H9 (cell line): ENCODE results near the gene PLEKHA8. TPM values are rescaled to one million over a fixed set of nuclear protein-coding genes. Genes with fewer than 3 reads are reported as not detected.

Experiments used
- DNase-seq: peaks from one replicate; pipeline ENCODE4 v3.0.0-alpha.2; 2017
- H2AFZ ChIP-seq: one replicate; pipeline ENCODE4 v1.6.1; 2013; ENCODE audit warnings: mild to moderate bottlenecking, low read length, control low read depth, moderate library complexity
- H2AK5ac ChIP-seq: 2 replicates; pipeline ENCODE4 v1.6.1; 2013; ENCODE audit warnings: low read length, control low read depth, mixed read lengths; ENCODE audit not compliant: insufficient read length
- H2BK120ac ChIP-seq: one replicate; pipeline ENCODE4 v1.6.1; 2013; ENCODE audit warnings: low read depth, mild to moderate bottlenecking, low read length, control low read depth, inconsistent platforms; ENCODE audit not compliant: poor library complexity, severe bottlenecking
- H2BK12ac ChIP-seq: 2 replicates; pipeline ENCODE4 v1.6.1; 2013; ENCODE audit warnings: low read length, control low read depth, mixed read lengths, low read depth; ENCODE audit not compliant: insufficient read length
- H2BK15ac ChIP-seq: 2 replicates; pipeline ENCODE4 v1.6.1; 2013; ENCODE audit warnings: low read depth, low read length, control low read depth
- H2BK20ac ChIP-seq: one replicate; pipeline ENCODE4 v1.6.1; 2013; ENCODE audit warnings: low read depth, mild to moderate bottlenecking, low read length, control low read depth, inconsistent platforms; ENCODE audit not compliant: poor library complexity, severe bottlenecking
- H2BK5ac ChIP-seq: 2 replicates; pipeline ENCODE4 v1.6.1; 2013; ENCODE audit warnings: low read length, control low read depth, mixed read lengths; ENCODE audit not compliant: insufficient read length
- H3K14ac ChIP-seq: 2 replicates; pipeline ENCODE4 v1.6.1; 2013; ENCODE audit warnings: low read length, control low read depth; ENCODE audit not compliant: insufficient read depth
- H3K18ac ChIP-seq: 2 replicates; pipeline ENCODE4 v1.6.1; 2013; ENCODE audit warnings: low read depth, mild to moderate bottlenecking, mixed read lengths, low read length, control low read depth; ENCODE audit not compliant: insufficient read length
- H3K23ac ChIP-seq: 2 replicates; pipeline ENCODE4 v1.6.1; 2013; ENCODE audit warnings: low read length, control low read depth, mixed read lengths, low read depth; ENCODE audit not compliant: insufficient read length
- H3K23me2 ChIP-seq: 2 replicates; pipeline ENCODE4 v1.6.1; 2013; ENCODE audit warnings: low read depth, mild to moderate bottlenecking, mixed read lengths, low read length, control low read depth; ENCODE audit not compliant: insufficient read length, poor library complexity, severe bottlenecking
- H3K27ac ChIP-seq: 2 replicates; pipeline ENCODE4 v1.5.1; 2013; ENCODE audit warnings: low read length, control low read depth, mixed read lengths, low read depth; ENCODE audit not compliant: insufficient read length
- H3K27me3 ChIP-seq: 2 replicates; pipeline ENCODE4 v1.6.1; 2013; ENCODE audit warnings: low read length, control low read depth, inconsistent platforms; ENCODE audit not compliant: insufficient read depth
- H3K4ac ChIP-seq: 2 replicates; pipeline ENCODE4 v1.6.1; 2013; ENCODE audit warnings: low read depth, mild to moderate bottlenecking, control low read depth, inconsistent platforms, low read length, moderate library complexity
- H3K4me1 ChIP-seq: 2 replicates; pipeline ENCODE4 v1.6.1; 2013; ENCODE audit warnings: low read length, control low read depth, inconsistent platforms; ENCODE audit not compliant: insufficient read depth
- H3K4me2 ChIP-seq: 2 replicates; pipeline ENCODE4 v1.6.1; 2013; ENCODE audit warnings: low read length, control low read depth, mixed read lengths; ENCODE audit not compliant: insufficient read length, insufficient read depth
- H3K56ac ChIP-seq: 2 replicates; pipeline ENCODE4 v1.6.1; 2013; ENCODE audit warnings: low read depth, mild to moderate bottlenecking, mixed read lengths, low read length, control low read depth; ENCODE audit not compliant: insufficient read length
- H3K79me1 ChIP-seq: 2 replicates; pipeline ENCODE4 v1.6.1; 2013; ENCODE audit warnings: low read depth, mild to moderate bottlenecking, moderate library complexity, low read length, control low read depth, inconsistent platforms; ENCODE audit not compliant: insufficient read depth, poor library complexity, severe bottlenecking
- H3K79me2 ChIP-seq: 2 replicates; pipeline ENCODE4 v1.6.1; 2013; ENCODE audit warnings: low read length, control low read depth, inconsistent platforms; ENCODE audit not compliant: insufficient read depth
- H3K9ac ChIP-seq: 2 replicates; pipeline ENCODE4 v1.6.1; 2013; ENCODE audit warnings: low read length, control low read depth, mixed read lengths; ENCODE audit not compliant: insufficient read length; ENCODE audit errors: extremely low read depth
- H3K9me3 ChIP-seq: one replicate; pipeline ENCODE4 v1.6.1; 2013; ENCODE audit warnings: low read depth, low read length, inconsistent platforms; ENCODE audit not compliant: control insufficient read depth
- H3T11ph ChIP-seq: one replicate; pipeline ENCODE4 v1.6.1; 2013; ENCODE audit warnings: mild to moderate bottlenecking, low read length, control low read depth, inconsistent platforms
- H4K20me1 ChIP-seq: one replicate; pipeline ENCODE4 v1.6.1; 2013; ENCODE audit not compliant: control insufficient read depth, insufficient read length, insufficient read depth
- H4K5ac ChIP-seq: 2 replicates; pipeline ENCODE4 v1.6.1; 2013; ENCODE audit warnings: low read depth, mild to moderate bottlenecking, mixed read lengths, low read length, control low read depth; ENCODE audit not compliant: insufficient read length
- H4K8ac ChIP-seq: replicated peaks from 2 replicates; pipeline ENCODE4 v1.6.1; 2013; ENCODE audit warnings: low read length, control low read depth, mixed read lengths, low read depth; ENCODE audit not compliant: insufficient read length
- H4K91ac ChIP-seq: 2 replicates; pipeline ENCODE4 v1.6.1; 2013; ENCODE audit warnings: low read depth, mild to moderate bottlenecking, moderate library complexity, mixed read lengths, low read length, control low read depth; ENCODE audit not compliant: insufficient read length
- H3K27ac Mint-ChIP-seq, 3 experiments: 2 replicates in 2 of 3; 3 replicates in 1 of 3; pipeline ENCODE4 v1.8.0; 2020 to 2021; ENCODE audit warnings: mixed read lengths in 3 of 3, mild to moderate bottlenecking in 1 of 3, moderate library complexity in 1 of 3
- H3K27me3 Mint-ChIP-seq: 2 replicates; pipeline ENCODE4 v1.8.0; 2021; ENCODE audit warnings: low read depth, mild to moderate bottlenecking, moderate library complexity, mixed read lengths
- H3K36me3 Mint-ChIP-seq, 3 experiments: 2 replicates in 2 of 3; 3 replicates in 1 of 3; pipeline ENCODE4 v1.8.0; 2020 to 2021; ENCODE audit warnings: low read depth in 3 of 3, mixed read lengths in 3 of 3; ENCODE audit not compliant: insufficient read depth in 1 of 3
- H3K4me1 Mint-ChIP-seq, 2 experiments: 2 replicates each; pipeline ENCODE4 v1.8.0; 2020; ENCODE audit warnings: mixed read lengths in 2 of 2
- H3K4me3 Mint-ChIP-seq, 2 experiments: 2 replicates in 1 of 2; 3 replicates in 1 of 2; pipeline ENCODE4 v1.8.0; 2020 to 2021; ENCODE audit warnings: mild to moderate bottlenecking in 2 of 2, mixed read lengths in 2 of 2, moderate library complexity in 1 of 2
- H3K9me3 Mint-ChIP-seq, 2 experiments: 2 replicates in 1 of 2; 3 replicates in 1 of 2; pipeline ENCODE4 v1.8.0; 2020; ENCODE audit warnings: mild to moderate bottlenecking in 2 of 2, mixed read lengths in 2 of 2, moderate library complexity in 1 of 2
- CTCF ChIP-seq: fragments of 200-600 bp; sonication (generic); conservative IDR thresholded peaks from 3 replicates; pipeline ENCODE4 v1.8.0; 2021; ENCODE audit warnings: antibody characterized with exemption, mild to moderate bottlenecking
- WGBS: extraction: QIAGEN DNeasy Blood & Tissue Kit; methylation state at CpG from one replicate; pipeline ENCODE4 v1.1.7; 2013; ENCODE audit warnings: missing lambda C conversion rate, low lambda C conversion rate, mixed read lengths; ENCODE audit not compliant: insufficient read length; ENCODE audit errors: extremely low coverage; 5-methylcytosine and 5-hydroxymethylcytosine counted together
- total RNA-seq: library from RNA; stranded (reverse); gene quantifications from 2 replicates; pipeline ENCODE4 v1.2.1, GENCODE V29; 2021

The PLEKHA8 gene
- total RNA-seq, 1 experiment from 2014 or later: 37.0 TPM

- Histone ChIP-seq H2BK15ac (no peak overlapping the region), H3K4me2 (no peak overlapping the region), H3K79me1 (no peaks in the 10 kb centered on the region), H3K23ac (no peak overlapping the region), H3K4me1 (no peaks in the 10 kb centered on the region), H3K9me3 (no peaks in the 10 kb centered on the region), H3K14ac (no peak overlapping the region), H4K8ac (no peak overlapping the region), H2BK5ac (no peak overlapping the region), H4K91ac (no peak overlapping the region), H2AFZ (no peak overlapping the region), H4K5ac (no peak overlapping the region), H3T11ph (no peak overlapping the region), H3K27me3 (no peaks in the 10 kb centered on the region), H3K79me2 (no peaks in the 10 kb centered on the region), H3K4ac (no peak overlapping the region), H3K23me2 (no peaks in the 10 kb centered on the region), H2BK120ac (no peak overlapping the region), H2AK5ac (no peak overlapping the region), H2BK12ac (no peak overlapping the region), H3K9ac (no peak overlapping the region), H3K27ac (no peak overlapping the region), H3K18ac (no peak overlapping the region), H2BK20ac (no peak overlapping the region), H4K20me1 (no peaks in the 10 kb centered on the region), H3K56ac (no peak overlapping the region)
- Mint-ChIP-seq H3K4me3 (no peak overlapping the region), H3K27ac (no peak overlapping the region), H3K27me3 (no peaks in the 10 kb centered on the region), H3K9me3 (no peaks in the 10 kb centered on the region), H3K4me1 (no peaks in the 10 kb centered on the region; a peak in 1 of 4 replicates), H3K36me3 (no peaks in the 10 kb centered on the region)
- WGBS: no CpG with 5 or more reads among the region's 5 CpGs
- no peak for DNase-seq
- TF ChIP-seq CTCF: no peak
These were observed 116.6 kb downstream of the PLEKHA8 start for GRCh38 chr7:30144657-30145306.
